ENCODE results near the gene GRAMD1B.

The GRAMD1B gene

GRCh38 chr11:123405123-123405592 lies 24.9 kb upstream of the GRAMD1B start:
- H3K4me3 Mint-ChIP-seq = no peak overlapping the region
- H3K4me1 Mint-ChIP-seq (ENCODE audit: low read depth) = peaks cover 35% of the 10 kb centered on the region
- H3K27me3 Mint-ChIP-seq (ENCODE audit: low read depth) = no peaks in the 10 kb centered on the region
- peak overlapping the region; percentile 2 for H3K27ac Mint-ChIP-seq
- no peak for DNase-seq (ENCODE audit: low spot score)
- H3K36me3 Mint-ChIP-seq (ENCODE audit: low read depth) = no peaks in the 10 kb centered on the region
- no peaks in the 10 kb centered on the region for H3K9me3 Mint-ChIP-seq

- DNase-seq (ENCODE audit: low spot score) = no peak
- H3K4me3 Mint-ChIP-seq = peak overlapping the region; percentile 78
- no peaks in the 10 kb centered on the region for H3K27me3 Mint-ChIP-seq (ENCODE audit: low read depth)
- peak overlapping the region; percentile 57 for H3K27ac Mint-ChIP-seq
- no peaks in the 10 kb centered on the region for H3K36me3 Mint-ChIP-seq (ENCODE audit: low read depth)
- H3K9me3 Mint-ChIP-seq = no peaks in the 10 kb centered on the region
- peaks cover 38% of the 10 kb centered on the region for H3K4me1 Mint-ChIP-seq (ENCODE audit: low read depth)
Measured at GRCh38 chr11:123406441-123407129, 23.5 kb upstream of the GRAMD1B start.

GRCh38 chr11:123407130-123407995 lies 22.7 kb upstream of the GRAMD1B start:
- DNase-seq (ENCODE audit: low spot score) = peak; percentile 44
- Mint-ChIP-seq H3K36me3 (ENCODE audit: low read depth) (no peaks in the 10 kb centered on the region), H3K27ac (peak overlapping the region; percentile 31), H3K9me3 (no peaks in the 10 kb centered on the region), H3K4me1 (ENCODE audit: low read depth) (peaks cover 38% of the 10 kb centered on the region), H3K4me3 (peak overlapping the region; percentile 78), H3K27me3 (ENCODE audit: low read depth) (no peaks in the 10 kb centered on the region)

GRCh38 chr11:123407996-123408597 lies 22.0 kb upstream of the GRAMD1B start:
- Mint-ChIP-seq H3K27me3 (ENCODE audit: low read depth) (no peaks in the 10 kb centered on the region), H3K36me3 (ENCODE audit: low read depth) (no peaks in the 10 kb centered on the region), H3K4me3 (no peak overlapping the region), H3K9me3 (no peaks in the 10 kb centered on the region), H3K27ac (no peak overlapping the region), H3K4me1 (ENCODE audit: low read depth) (peaks cover 38% of the 10 kb centered on the region)
- no peak for DNase-seq (ENCODE audit: low spot score)

GRCh38 chr11:123408619-123409455 lies 21.2 kb upstream of the GRAMD1B start:
- Mint-ChIP-seq H3K9me3 (no peaks in the 10 kb centered on the region), H3K36me3 (ENCODE audit: low read depth) (no peaks in the 10 kb centered on the region), H3K27me3 (ENCODE audit: low read depth) (no peaks in the 10 kb centered on the region), H3K4me1 (ENCODE audit: low read depth) (peaks cover 38% of the 10 kb centered on the region), H3K27ac (no peak overlapping the region), H3K4me3 (no peak overlapping the region)
- DNase-seq (ENCODE audit: low spot score) = no peak

- DNase-seq (ENCODE audit: low spot score) = no peak
- H3K27ac Mint-ChIP-seq = no peak overlapping the region
- no peaks in the 10 kb centered on the region for H3K9me3 Mint-ChIP-seq
- H3K4me1 Mint-ChIP-seq (ENCODE audit: low read depth) = peaks cover 34% of the 10 kb centered on the region
- no peaks in the 10 kb centered on the region for H3K36me3 Mint-ChIP-seq (ENCODE audit: low read depth)
- no peaks in the 10 kb centered on the region for H3K27me3 Mint-ChIP-seq (ENCODE audit: low read depth)
- no peak overlapping the region for H3K4me3 Mint-ChIP-seq
Measured at GRCh38 chr11:123409456-123410217, 20.4 kb upstream of the GRAMD1B start.

- no peak for DNase-seq (ENCODE audit: low spot score)
Measured at GRCh38 chr11:123410218-123410549, 19.9 kb upstream of the GRAMD1B start.

GRCh38 chr11:123413636-123414035 lies 16.4 kb upstream of the GRAMD1B start:
- Mint-ChIP-seq H3K27me3 (ENCODE audit: low read depth) (no peaks in the 10 kb centered on the region), H3K27ac (no peak overlapping the region), H3K4me3 (no peak overlapping the region), H3K9me3 (no peaks in the 10 kb centered on the region), H3K4me1 (ENCODE audit: low read depth) (peaks cover 9% of the 10 kb centered on the region), H3K36me3 (ENCODE audit: low read depth) (no peaks in the 10 kb centered on the region)
- no peak for DNase-seq (ENCODE audit: low spot score)

More at GRCh38 chr11:123410218-123410549, 19.9 kb upstream of the GRAMD1B start:
- Mint-ChIP-seq H3K4me1 (ENCODE audit: low read depth) (peaks cover 30% of the 10 kb centered on the region), H3K9me3 (no peaks in the 10 kb centered on the region), H3K36me3 (ENCODE audit: low read depth) (no peaks in the 10 kb centered on the region), H3K27ac (no peak overlapping the region), H3K4me3 (no peak overlapping the region), H3K27me3 (ENCODE audit: low read depth) (no peaks in the 10 kb centered on the region)

- Mint-ChIP-seq H3K36me3 (ENCODE audit: low read depth) (no peaks in the 10 kb centered on the region), H3K9me3 (no peaks in the 10 kb centered on the region), H3K27ac (no peak overlapping the region), H3K4me3 (no peak overlapping the region), H3K4me1 (ENCODE audit: low read depth) (peaks cover 5% of the 10 kb centered on the region), H3K27me3 (ENCODE audit: low read depth) (no peaks in the 10 kb centered on the region)
- DNase-seq (ENCODE audit: low spot score) = no peak
Measured at GRCh38 chr11:123416566-123416965, 13.5 kb upstream of the GRAMD1B start.

- H3K4me3 Mint-ChIP-seq = no peak overlapping the region
- peaks cover 12% of the 10 kb centered on the region for H3K4me1 Mint-ChIP-seq (ENCODE audit: low read depth)
- H3K27me3 Mint-ChIP-seq (ENCODE audit: low read depth) = peaks cover 6% of the 10 kb centered on the region
- no peaks in the 10 kb centered on the region for H3K9me3 Mint-ChIP-seq
- H3K36me3 Mint-ChIP-seq (ENCODE audit: low read depth) = no peaks in the 10 kb centered on the region
- no peak for DNase-seq (ENCODE audit: low spot score)
- H3K27ac Mint-ChIP-seq = no peak overlapping the region
Measured at GRCh38 chr11:123418351-123419114, 11.5 kb upstream of the GRAMD1B start.

GRCh38 chr11:123419731-123420452 lies 10.2 kb upstream of the GRAMD1B start:
- H3K27ac Mint-ChIP-seq = no peak overlapping the region
- no peak for DNase-seq (ENCODE audit: low spot score)
- H3K4me3 Mint-ChIP-seq = no peak overlapping the region
- H3K27me3 Mint-ChIP-seq (ENCODE audit: low read depth) = peaks cover 9% of the 10 kb centered on the region
- peaks cover 12% of the 10 kb centered on the region for H3K4me1 Mint-ChIP-seq (ENCODE audit: low read depth)
- no peaks in the 10 kb centered on the region for H3K9me3 Mint-ChIP-seq
- H3K36me3 Mint-ChIP-seq (ENCODE audit: low read depth) = no peaks in the 10 kb centered on the region

- peaks cover 9% of the 10 kb centered on the region for H3K27me3 Mint-ChIP-seq (ENCODE audit: low read depth)
- no peaks in the 10 kb centered on the region for H3K9me3 Mint-ChIP-seq
- H3K4me3 Mint-ChIP-seq = no peak overlapping the region
- DNase-seq (ENCODE audit: low spot score) = no peak
- peaks cover 17% of the 10 kb centered on the region for H3K4me1 Mint-ChIP-seq (ENCODE audit: low read depth)
- H3K27ac Mint-ChIP-seq = no peak overlapping the region
- no peaks in the 10 kb centered on the region for H3K36me3 Mint-ChIP-seq (ENCODE audit: low read depth)
Measured at GRCh38 chr11:123421589-123421988, 8.5 kb upstream of the GRAMD1B start.

Data from T-helper 2 cell treated with Interferon-gamma antibody and Interleukin-4, amounts not matched to agents 5 μg/mL and 100 μg/mL, for 36 hours (primary cell).